Loucy (cell line): Measurements from ENCODE around the gene NDUFAF2.

Source experiments
- H2AFZ ChIP-seq: fragments of 200-600 bp; sonication (generic); 2 replicates; pipeline ENCODE4 v1.6.0; 2016; ENCODE audit warnings: antibody characterized with exemption, mild to moderate bottlenecking, low read length, moderate library complexity
- H3F3A ChIP-seq: fragments of 200-600 bp; 2 replicates; pipeline ENCODE4 v1.6.0; 2016; ENCODE audit warnings: antibody characterized with exemption, low read depth, mild to moderate bottlenecking
- H3K27me3 ChIP-seq: fragments of 200-600 bp; sonication (generic); 2 replicates; pipeline ENCODE4 v1.6.1; 2014; ENCODE audit warnings: low read length, mild to moderate bottlenecking; ENCODE audit not compliant: insufficient read depth, poor library complexity, severe bottlenecking
- H3K36me3 ChIP-seq: fragments of 200-600 bp; sonication (generic); 2 replicates; pipeline ENCODE4 v1.6.1; 2016; ENCODE audit warnings: low read length; ENCODE audit not compliant: insufficient read depth
- H3K4me1 ChIP-seq: fragments of 200-600 bp; sonication (generic); 2 replicates; pipeline ENCODE4 v1.5.1; 2014; ENCODE audit warnings: low read length, mild to moderate bottlenecking; ENCODE audit not compliant: insufficient read depth, poor library complexity, severe bottlenecking
- H3K4me2 ChIP-seq: fragments of 200-600 bp; sonication (generic); 2 replicates; pipeline ENCODE4 v1.6.0; 2014; ENCODE audit warnings: antibody characterized with exemption, low read length, low read depth, mild to moderate bottlenecking; ENCODE audit not compliant: poor library complexity, severe bottlenecking
- H3K4me3 ChIP-seq: fragments of 200-600 bp; sonication (generic); 2 replicates; pipeline ENCODE4 v1.5.1; 2014; ENCODE audit warnings: low read length, mild to moderate bottlenecking, mixed read lengths; ENCODE audit not compliant: poor library complexity, severe bottlenecking
- H3K79me2 ChIP-seq: fragments of 200-600 bp; sonication (generic); 2 replicates; pipeline ENCODE4 v1.6.1; 2014; ENCODE audit warnings: low read length; ENCODE audit not compliant: insufficient read depth
- H3K9ac ChIP-seq: fragments of 200-600 bp; sonication (generic); 2 replicates; pipeline ENCODE4 v1.6.0; 2014; ENCODE audit warnings: mild to moderate bottlenecking, low read depth, low read length, moderate library complexity; ENCODE audit not compliant: poor library complexity, severe bottlenecking
- H3K9me2 ChIP-seq: fragments of 200-600 bp; sonication (generic); replicated peaks from 2 replicates; pipeline ENCODE4 v1.6.1; 2016; ENCODE audit warnings: low read depth, low read length, mixed read lengths
- H3K9me3 ChIP-seq: fragments of 200-600 bp; sonication (generic); 2 replicates; pipeline ENCODE4 v1.6.1; 2014; ENCODE audit warnings: mild to moderate bottlenecking, antibody characterized with exemption, low read length, low read depth; ENCODE audit not compliant: insufficient read depth
- H4K20me1 ChIP-seq: fragments of 200-600 bp; sonication (generic); 2 replicates; pipeline ENCODE4 v1.6.0; 2014; ENCODE audit warnings: antibody characterized with exemption, low read length, mild to moderate bottlenecking; ENCODE audit not compliant: insufficient read depth, poor library complexity, severe bottlenecking
- CTCF ChIP-seq: fragments of 200-600 bp; sonication (generic); conservative IDR thresholded peaks from 2 replicates; pipeline ENCODE4 v1.5.1; 2014; ENCODE audit warnings: mild to moderate bottlenecking, antibody characterized with exemption, low read length
- EZH2phosphoT487 ChIP-seq: fragments of 200-600 bp; IDR thresholded peaks from 2 replicates; pipeline ENCODE4 v1.6.1; 2018; ENCODE audit warnings: antibody characterized with exemption, mild to moderate bottlenecking, moderate library complexity, borderline replicate concordance

Gene NDUFAF2

GRCh38 chr5:61159836-61160235 is 214.8 kb downstream of the NDUFAF2 start:
- H3K4me1 ChIP-seq = peaks cover 4% of the 10 kb centered on the region
- H3F3A ChIP-seq = no peaks in the 10 kb centered on the region
- no peak overlapping the region for H3K9ac ChIP-seq
- no peaks in the 10 kb centered on the region for H3K36me3 ChIP-seq
- no peaks in the 10 kb centered on the region for H3K9me3 ChIP-seq
- no peaks in the 10 kb centered on the region for H3K9me2 ChIP-seq
- no peak overlapping the region for H3K4me3 ChIP-seq
- peak overlapping the region; percentile 30 for H3K4me2 ChIP-seq
- H4K20me1 ChIP-seq = no peaks in the 10 kb centered on the region
- H3K27me3 ChIP-seq = no peaks in the 10 kb centered on the region
- no peaks in the 10 kb centered on the region for H3K79me2 ChIP-seq
- H2AFZ ChIP-seq = no peak overlapping the region
- TF ChIP-seq CTCF (no peak), EZH2phosphoT487 (no peak)

GRCh38 chr5:61160497-61160896 is 215.5 kb downstream of the NDUFAF2 start:
- Histone ChIP-seq H3K9me3 (no peaks in the 10 kb centered on the region), H3K4me3 (no peak overlapping the region), H3K4me2 (peak overlapping the region; percentile 30), H2AFZ (no peak overlapping the region), H3K36me3 (no peaks in the 10 kb centered on the region), H3K9ac (no peak overlapping the region), H3F3A (no peaks in the 10 kb centered on the region), H3K9me2 (no peaks in the 10 kb centered on the region), H3K79me2 (no peaks in the 10 kb centered on the region), H3K27me3 (no peaks in the 10 kb centered on the region), H3K4me1 (peaks cover 4% of the 10 kb centered on the region), H4K20me1 (no peaks in the 10 kb centered on the region)
- TF ChIP-seq EZH2phosphoT487 = no peak
- TF ChIP-seq CTCF = no peak

GRCh38 chr5:61162010-61162831 is 217.2 kb downstream of the NDUFAF2 start, which contains the start of gene SMIM15:
Gene SMIM15 (minus strand): TSS chr5:61162468. CDS start chr5:61160171, 2,297 bp downstream.
- Histone ChIP-seq H2AFZ (peak within 1 kb of the TSS; percentile 40; the same call in 1 of the 2 replicates), H3K4me2 (peak within 1 kb of the TSS; percentile 30), H3K79me2 (no peaks in the 10 kb centered on the region), H3K9ac (peak within 1 kb of the TSS; percentile 61), H3K4me3 (peak within 1 kb of the TSS; percentile 61), H3K36me3 (no peaks in the 10 kb centered on the region), H3K4me1 (peaks cover 4% of the 10 kb centered on the region), H3K27me3 (no peaks in the 10 kb centered on the region), H3K9me3 (no peaks in the 10 kb centered on the region), H3F3A (no peaks in the 10 kb centered on the region), H3K9me2 (no peaks in the 10 kb centered on the region), H4K20me1 (no peaks in the 10 kb centered on the region)
- no peak for TF ChIP-seq EZH2phosphoT487
- TF ChIP-seq CTCF = no peak
